Measurements from ENCODE around the gene BARHL1. TPM values are rescaled to one million over a fixed set of nuclear protein-coding genes. Genes with fewer than 3 reads are reported as not detected.

Gene BARHL1
- total RNA-seq, 1 experiment from 2014 or later, result not detected

- RAD21 ChIA-PET (ENCODE audit: low non-redundant PET in 1 of 2, low total read pairs in 2 of 2, uncharacterized antibody in 2 of 2, unreplicated experiment in 2 of 2), result no interaction called here
- Histone ChIP-seq H2AFZ (ENCODE audit: low read depth, low read length, poor library complexity, severe bottlenecking) (no peak overlapping the region), H3K9me2 (ENCODE audit: insufficient read depth) (no peaks in the 10 kb centered on the region), H3K4me3 (replicated peaks in 1 of 2; ENCODE audit: low read depth in 1 of 2, low read length in 2 of 2) (no peak overlapping the region), H3K4me1 (ENCODE audit: control insufficient read depth in 1 of 2, insufficient read depth in 2 of 2, low read length in 2 of 2) (no peaks in the 10 kb centered on the region), H3K79me2 (ENCODE audit: insufficient read depth, low read length) (no peaks in the 10 kb centered on the region), H3K36me3 (ENCODE audit: control insufficient read depth in 1 of 2, insufficient read depth in 2 of 2, low read length in 2 of 2) (peaks cover 54 to 73% of the 10 kb centered on the region in 2 experiments), H3K27me3 (ENCODE audit: insufficient read depth, low read length) (no peaks in the 10 kb centered on the region), H4K20me1 (ENCODE audit: insufficient read depth) (no peaks in the 10 kb centered on the region), H3K9ac (ENCODE audit: low read length) (no peak overlapping the region), H3K4me2 (ENCODE audit: low read length) (no peak overlapping the region), H3K27ac (ENCODE audit: low read depth, low read length) (no peak overlapping the region), H3K9me3 (ENCODE audit: control insufficient read depth in 1 of 2, insufficient read depth in 1 of 2, low read depth in 1 of 2, low read length in 2 of 2) (no peaks in the 10 kb centered on the region)
- DNase-seq (ENCODE audit: low read depth, low spot score) (no peak), ATAC-seq (no peak)
- intact Hi-C loops (cut with micrococcal nuclease), result no loop called here
- TF ChIP-seq ELF1 (IDR thresholded peaks at IDR 0.05; ENCODE audit: borderline replicate concordance, low read depth) (no peak), CTCF (IDR thresholded peaks at IDR 0.05 in 2 of 3, conservative IDR thresholded peaks at IDR 0.05 in 1 of 3; ENCODE audit: borderline replicate concordance in 1 of 3, insufficient read depth in 1 of 3, low read depth in 2 of 3, low read length in 2 of 3) (no peak), SIN3A (IDR thresholded peaks at IDR 0.05; ENCODE audit: low read depth) (no peak), EZH2phosphoT487 (IDR thresholded peaks at IDR 0.05; ENCODE audit: borderline replicate concordance) (no peak), EZH2 (IDR thresholded peaks at IDR 0.05) (no peak)
- no TSS peak for BruUV-seq (replicated peaks)
- CTCF ChIA-PET, result no interaction called here
- POLR2A ChIA-PET, result no interaction called here
Observed at GRCh38 chr9:132615774-132616173, 33.4 kb downstream of the BARHL1 start.

- no peaks in the 10 kb centered on the region for H3K9me2 ChIP-seq (ENCODE audit: insufficient read depth)
- H2AFZ ChIP-seq (ENCODE audit: low read depth, low read length, poor library complexity, severe bottlenecking), result no peak overlapping the region
- H3K9ac ChIP-seq (ENCODE audit: low read length), result no peak overlapping the region
- no peak overlapping the region for H3K27ac ChIP-seq (ENCODE audit: low read depth, low read length)
- no peak overlapping the region for H3K4me3 ChIP-seq (replicated peaks in 1 of 2; ENCODE audit: low read depth in 1 of 2, low read length in 2 of 2)
- CTCF ChIA-PET, result no interaction called here
- POLR2A ChIA-PET, result no interaction called here
- no peaks in the 10 kb centered on the region for H4K20me1 ChIP-seq (ENCODE audit: insufficient read depth)
- no peak for DNase-seq (ENCODE audit: low read depth, low spot score)
- no peak for ATAC-seq
- H3K9me3 ChIP-seq (ENCODE audit: control insufficient read depth in 1 of 2, insufficient read depth in 1 of 2, low read depth in 1 of 2, low read length in 2 of 2), result no peaks in the 10 kb centered on the region
- no peaks in the 10 kb centered on the region for H3K27me3 ChIP-seq (ENCODE audit: insufficient read depth, low read length)
- intact Hi-C loops (cut with micrococcal nuclease), result no loop called here
- no peaks in the 10 kb centered on the region for H3K4me1 ChIP-seq (ENCODE audit: control insufficient read depth in 1 of 2, insufficient read depth in 2 of 2, low read length in 2 of 2)
- H3K79me2 ChIP-seq (ENCODE audit: insufficient read depth, low read length), result no peaks in the 10 kb centered on the region
- peaks cover 47 to 73% of the 10 kb centered on the region in 2 experiments for H3K36me3 ChIP-seq (ENCODE audit: control insufficient read depth in 1 of 2, insufficient read depth in 2 of 2, low read length in 2 of 2)
- no peak for TF ChIP-seq EZH2 (IDR thresholded peaks at IDR 0.05)
- TF ChIP-seq EZH2phosphoT487 (IDR thresholded peaks at IDR 0.05; ENCODE audit: borderline replicate concordance), result no peak
- no peak for TF ChIP-seq ATF3 (IDR thresholded peaks at IDR 0.05)
- TF ChIP-seq TCF7L2 (IDR thresholded peaks at IDR 0.05; ENCODE audit: borderline replicate concordance, extremely low read depth, insufficient read depth, insufficient read length), result no peak
- TF ChIP-seq ZNF274 (IDR thresholded peaks at IDR 0.05; ENCODE audit: low read depth, low read length), result no peak
- TF ChIP-seq YY1 (IDR thresholded peaks at IDR 0.05; ENCODE audit: extremely low read depth, insufficient replicate concordance, low read depth, low read length), result no peak
- TF ChIP-seq CEBPB (IDR thresholded peaks at IDR 0.05; ENCODE audit: low read depth), result no peak
- TF ChIP-seq REST (IDR thresholded peaks at IDR 0.05; ENCODE audit: low read depth), result no peak
- no peak overlapping the region for H3K4me2 ChIP-seq (ENCODE audit: low read length)
- RAD21 ChIA-PET (ENCODE audit: low non-redundant PET in 1 of 2, low total read pairs in 2 of 2, uncharacterized antibody in 2 of 2, unreplicated experiment in 2 of 2), result no interaction called here
- no TSS peak for BruUV-seq (replicated peaks)
Observed at GRCh38 chr9:132616725-132617124, 34.3 kb downstream of the BARHL1 start.

Data from HCT116 (cell line).